MG63 (cell line): ENCODE results near the gene TPRG1. TPM values are rescaled to one million over a fixed set of nuclear protein-coding genes. Genes with fewer than 3 reads are reported as not detected.
A peak's percentile ranks its signal among the peaks of the same experiment; 100 is the strongest.

Source experiments
- DNase-seq: peaks from one replicate; pipeline ENCODE4 v3.0.0-alpha.2; 2020
- H3K27me3 ChIP-seq: fragments of 250-450 bp; sonication (Bioruptor Pico); 2 replicates; pipeline ENCODE4 v1.5.1; 2020; ENCODE audit warnings: mild to moderate bottlenecking, moderate library complexity
- H3K36me3 ChIP-seq: fragments of 250-450 bp; sonication (Bioruptor Pico); 2 replicates; pipeline ENCODE4 v1.5.1; 2020; ENCODE audit warnings: mild to moderate bottlenecking, moderate library complexity
- H3K4me3 ChIP-seq: fragments of 250-450 bp; sonication (Bioruptor Pico); 2 replicates; pipeline ENCODE4 v1.5.1; 2020; ENCODE audit warnings: mild to moderate bottlenecking, moderate library complexity
- H3K9me3 ChIP-seq: fragments of 250-450 bp; sonication (Bioruptor Pico); 2 replicates; pipeline ENCODE4 v1.5.1; 2020; ENCODE audit warnings: mild to moderate bottlenecking, moderate library complexity
- total RNA-seq: library from RNA; depleted of rRNA; stranded (reverse); fragments of >200 nt; shearing (Covaris generic); gene quantifications from 2 replicates; pipeline ENCODE4 v1.2.3, GENCODE V29; 2014; ENCODE audit warnings: low replicate concordance

Gene TPRG1
- total RNA-seq, 1 experiment from 2014 or later = 0.16 TPM

DNA sequence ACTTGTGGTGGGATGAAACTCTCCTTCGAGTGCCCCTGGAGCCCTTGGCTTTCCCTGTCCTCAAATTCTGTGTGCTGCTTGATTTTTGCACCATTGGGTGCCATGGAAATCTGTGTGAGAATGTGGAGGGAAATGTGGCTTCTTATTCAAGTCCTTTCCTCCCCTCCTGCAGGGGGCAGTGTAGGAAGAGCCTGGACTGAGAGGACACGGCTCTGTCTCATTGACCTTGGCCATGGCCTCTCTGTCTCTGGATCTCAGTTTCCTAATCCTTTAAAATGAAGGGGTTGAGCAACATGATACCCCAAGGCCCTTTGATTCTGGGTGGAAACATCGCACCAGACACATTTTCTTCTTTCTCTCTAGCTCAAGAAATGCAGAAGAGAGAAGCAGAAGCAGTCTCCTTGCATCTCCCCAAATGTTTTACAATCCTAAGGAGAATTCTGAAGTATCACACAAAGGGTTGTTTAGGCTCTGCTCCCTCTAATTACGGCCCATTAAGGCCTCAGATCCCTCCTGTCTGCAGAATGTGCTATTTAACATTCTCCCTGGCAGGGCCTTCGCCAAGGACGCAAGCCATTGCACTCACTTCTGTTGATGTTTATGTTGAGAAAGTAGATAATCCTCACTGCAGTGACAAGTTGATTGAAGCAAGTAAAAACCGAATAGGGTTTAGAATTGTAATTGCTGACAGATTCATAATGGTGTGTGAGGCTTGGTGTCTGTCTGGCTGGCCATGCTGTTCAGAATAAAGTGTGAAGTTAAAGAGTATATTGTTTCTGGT is 169.1 kb downstream of the TPRG1 start:
- Histone ChIP-seq H3K4me3 (no peak overlapping the region), H3K27me3 (no peaks in the 10 kb centered on the region), H3K9me3 (no peaks in the 10 kb centered on the region), H3K36me3 (no peaks in the 10 kb centered on the region)
- no peak for DNase-seq

- no peaks in the 10 kb centered on the region for H3K9me3 ChIP-seq
- no peak overlapping the region for H3K4me3 ChIP-seq
- no peaks in the 10 kb centered on the region for H3K27me3 ChIP-seq
- DNase-seq = no peak
- H3K36me3 ChIP-seq = no peaks in the 10 kb centered on the region
Observed at GRCh38 chr3:189342811-189343210, 171.0 kb downstream of the TPRG1 start.

- no peak overlapping the region for H3K4me3 ChIP-seq
- H3K27me3 ChIP-seq = no peaks in the 10 kb centered on the region
- no peaks in the 10 kb centered on the region for H3K9me3 ChIP-seq
- no peaks in the 10 kb centered on the region for H3K36me3 ChIP-seq
- no peak for DNase-seq
Observed at GRCh38 chr3:189344996-189345395, 173.2 kb downstream of the TPRG1 start.

DNA sequence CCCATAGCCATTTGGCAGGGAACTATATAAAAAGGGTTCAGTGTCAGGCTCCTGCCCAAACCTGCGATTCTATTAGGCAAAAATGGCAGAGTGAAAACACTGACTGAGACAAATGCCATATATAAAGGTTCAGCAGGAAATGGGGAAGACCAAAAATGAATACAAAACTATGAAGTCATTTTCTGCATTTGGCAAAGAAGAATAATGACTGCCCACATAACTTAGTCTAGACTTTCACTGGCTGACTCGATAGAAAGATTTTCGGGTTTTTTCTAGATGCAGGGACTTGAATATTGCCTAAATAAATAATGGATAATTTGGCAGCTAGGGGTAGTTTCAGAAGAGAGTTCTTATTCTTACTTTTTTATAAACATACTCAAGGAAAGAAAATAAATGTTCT is 178.0 kb downstream of the TPRG1 start:
- no peaks in the 10 kb centered on the region for H3K27me3 ChIP-seq
- no peaks in the 10 kb centered on the region; the same call in 1 of the 2 replicates for H3K36me3 ChIP-seq
- no peak overlapping the region for H3K4me3 ChIP-seq
- no peak for DNase-seq
- H3K9me3 ChIP-seq = no peaks in the 10 kb centered on the region

DNA sequence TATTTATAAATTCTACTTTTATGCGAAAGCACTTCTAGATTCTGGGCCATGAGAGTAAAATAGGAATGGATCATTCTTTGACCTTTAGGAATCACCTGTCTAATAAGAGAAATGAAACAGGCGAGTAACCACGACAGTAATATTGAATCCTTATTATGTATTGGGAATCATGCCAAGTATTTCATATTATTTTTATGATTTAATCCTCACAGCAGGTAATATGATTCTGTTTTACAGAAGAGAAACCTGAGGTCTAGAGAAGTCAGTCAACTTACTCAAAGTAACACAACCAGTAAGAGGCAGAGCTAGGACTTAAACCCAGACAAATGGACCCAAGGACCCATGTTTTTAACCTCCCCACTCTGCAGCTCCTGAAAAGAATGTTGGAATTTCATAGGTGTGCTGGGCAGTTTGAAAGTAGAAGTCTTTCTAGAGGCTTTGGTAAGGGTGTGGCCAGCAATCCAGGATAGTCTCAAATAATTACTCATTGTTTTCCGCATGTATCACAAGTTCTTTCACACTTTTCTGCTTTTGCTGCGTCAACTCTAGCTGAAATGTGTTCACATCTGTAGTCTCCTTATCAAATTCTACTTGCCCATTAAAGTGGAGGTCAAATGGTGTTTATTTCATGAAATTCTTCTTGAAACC is 181.7 kb downstream of the TPRG1 start:
- no peaks in the 10 kb centered on the region; the same call in 1 of the 2 replicates for H3K36me3 ChIP-seq
- no peak for DNase-seq
- no peaks in the 10 kb centered on the region for H3K9me3 ChIP-seq
- H3K4me3 ChIP-seq = no peak overlapping the region
- no peaks in the 10 kb centered on the region for H3K27me3 ChIP-seq

DNA sequence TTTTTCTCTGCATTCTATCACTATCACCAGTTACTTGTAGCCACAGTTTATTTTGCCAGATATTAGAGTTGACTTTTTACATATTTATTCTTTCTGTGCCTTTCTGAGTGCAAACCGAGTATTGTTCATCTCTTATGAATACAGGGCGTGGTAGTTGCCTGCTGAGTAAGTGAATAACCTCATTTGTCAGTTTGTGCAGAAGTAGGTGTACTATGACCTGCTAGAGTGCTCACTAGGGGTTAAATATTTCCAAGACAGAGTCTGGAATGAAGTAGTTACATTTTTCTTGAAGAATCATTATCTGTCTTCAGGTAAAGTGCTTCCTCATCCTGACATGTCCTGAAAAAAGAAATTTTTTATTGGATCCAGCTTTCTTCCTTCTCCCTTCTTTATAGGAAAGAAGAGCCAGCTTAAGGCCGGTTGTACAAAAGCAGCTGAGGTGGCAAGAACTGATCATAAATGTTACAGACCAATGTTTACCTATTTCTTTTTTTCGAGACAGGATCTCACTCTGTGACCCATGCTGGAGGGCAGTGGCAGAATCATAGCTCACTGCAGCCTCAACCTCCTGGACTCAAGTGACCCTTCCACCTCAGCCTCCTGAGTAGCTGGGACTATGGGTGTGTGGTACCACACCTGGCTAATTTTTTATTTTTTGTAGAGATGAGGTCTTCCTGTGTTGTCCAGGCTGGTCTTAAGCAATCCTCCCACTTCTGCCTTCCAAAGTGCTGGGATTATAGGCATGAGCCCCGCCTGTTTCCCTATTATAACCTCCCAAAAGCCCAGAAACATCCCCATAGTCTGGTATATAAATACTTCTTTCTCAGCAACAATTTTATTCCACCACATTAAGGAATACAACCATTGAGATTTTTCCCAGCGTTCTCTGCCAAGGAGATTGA is 182.5 kb downstream of the TPRG1 start:
- no peak for DNase-seq
- H3K4me3 ChIP-seq = no peak overlapping the region
- H3K27me3 ChIP-seq = no peaks in the 10 kb centered on the region

GRCh38 chr3:189355115-189355480 is 183.3 kb downstream of the TPRG1 start:
- DNase-seq = no peak
- Histone ChIP-seq H3K27me3 (no peaks in the 10 kb centered on the region), H3K4me3 (no peak overlapping the region), H3K36me3 (no peaks in the 10 kb centered on the region; the same call in 1 of the 2 replicates), H3K9me3 (no peaks in the 10 kb centered on the region)

More for the DNA sequence above, 182.5 kb downstream of the TPRG1 start:
- Histone ChIP-seq H3K36me3 (no peaks in the 10 kb centered on the region; the same call in 1 of the 2 replicates), H3K9me3 (no peaks in the 10 kb centered on the region)

GRCh38 chr3:189355481-189356201 is 183.9 kb downstream of the TPRG1 start:
- Histone ChIP-seq H3K36me3 (no peaks in the 10 kb centered on the region; the same call in 1 of the 2 replicates), H3K27me3 (no peaks in the 10 kb centered on the region), H3K4me3 (no peak overlapping the region), H3K9me3 (no peaks in the 10 kb centered on the region)
- peak; percentile 83 for DNase-seq

DNA sequence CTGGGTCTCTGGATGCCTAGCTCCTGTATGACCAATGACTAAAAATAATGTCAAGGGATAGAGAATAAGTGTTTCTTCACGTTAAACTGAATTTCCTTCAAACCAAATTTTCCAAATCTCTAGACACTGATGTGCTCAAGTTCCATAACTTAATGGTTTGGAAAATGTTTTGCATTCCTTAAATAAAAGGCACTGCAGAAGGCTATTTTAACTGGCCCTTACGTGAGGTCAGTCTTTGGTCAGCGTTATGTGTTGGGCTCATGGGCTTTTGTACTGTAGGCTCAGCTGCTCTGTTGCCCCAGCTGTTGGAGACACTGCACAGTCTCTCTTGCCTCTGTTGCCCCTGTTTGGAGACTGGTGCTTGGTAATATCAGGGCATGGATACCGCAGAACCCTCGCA is 188.5 kb downstream of the TPRG1 start:
- DNase-seq = no peak

GRCh38 chr3:189361103-189361835 is 189.5 kb downstream of the TPRG1 start:
- H3K36me3 ChIP-seq = no peaks in the 10 kb centered on the region
- H3K27me3 ChIP-seq = no peaks in the 10 kb centered on the region
- H3K4me3 ChIP-seq = no peak overlapping the region
- H3K9me3 ChIP-seq = no peaks in the 10 kb centered on the region
- peak; percentile 9 for DNase-seq

More for the DNA sequence above, 188.5 kb downstream of the TPRG1 start:
- no peaks in the 10 kb centered on the region for H3K36me3 ChIP-seq
- no peaks in the 10 kb centered on the region for H3K9me3 ChIP-seq
- H3K4me3 ChIP-seq = no peak overlapping the region
- no peaks in the 10 kb centered on the region for H3K27me3 ChIP-seq

DNA sequence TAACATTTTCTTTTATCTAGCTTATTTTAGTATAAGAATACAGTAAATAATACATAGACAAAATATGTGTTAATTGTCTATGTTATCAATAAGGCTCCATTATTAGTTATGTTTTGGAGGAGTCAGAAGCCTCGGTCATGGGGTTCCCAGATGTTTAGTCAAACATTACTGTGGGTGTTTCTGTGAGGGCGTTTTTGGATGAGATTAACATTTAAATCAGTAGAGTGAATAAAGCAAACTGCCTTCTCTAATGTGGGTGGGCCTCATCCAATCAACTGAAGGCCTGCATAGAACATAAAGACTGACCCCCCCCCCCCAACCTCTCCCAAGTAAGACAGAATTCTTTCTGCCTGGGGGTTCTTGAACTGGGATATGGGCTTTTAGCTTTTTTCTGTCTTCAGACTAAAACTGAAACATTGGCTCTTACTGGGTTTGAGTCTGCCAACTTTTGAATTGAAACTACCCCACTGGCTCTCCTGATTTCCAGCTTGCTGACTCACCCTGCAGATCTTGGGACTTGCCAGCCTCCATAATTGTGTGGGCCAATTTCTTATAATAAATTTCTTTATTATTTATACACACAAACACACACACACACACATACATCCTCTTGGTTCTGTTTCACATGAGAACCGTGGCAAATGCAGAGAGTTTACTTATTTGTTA is 192.0 kb downstream of the TPRG1 start:
- peak; percentile 80 for DNase-seq
- Histone ChIP-seq H3K4me3 (no peak overlapping the region), H3K27me3 (no peaks in the 10 kb centered on the region), H3K36me3 (no peaks in the 10 kb centered on the region), H3K9me3 (no peaks in the 10 kb centered on the region)

- no peaks in the 10 kb centered on the region for H3K36me3 ChIP-seq
- no peaks in the 10 kb centered on the region; the same call in 1 of the 2 replicates for H3K9me3 ChIP-seq
- no peak overlapping the region for H3K4me3 ChIP-seq
- no peak for DNase-seq
- no peaks in the 10 kb centered on the region for H3K27me3 ChIP-seq
Observed at GRCh38 chr3:189365609-189366564, 194.1 kb downstream of the TPRG1 start.

DNA sequence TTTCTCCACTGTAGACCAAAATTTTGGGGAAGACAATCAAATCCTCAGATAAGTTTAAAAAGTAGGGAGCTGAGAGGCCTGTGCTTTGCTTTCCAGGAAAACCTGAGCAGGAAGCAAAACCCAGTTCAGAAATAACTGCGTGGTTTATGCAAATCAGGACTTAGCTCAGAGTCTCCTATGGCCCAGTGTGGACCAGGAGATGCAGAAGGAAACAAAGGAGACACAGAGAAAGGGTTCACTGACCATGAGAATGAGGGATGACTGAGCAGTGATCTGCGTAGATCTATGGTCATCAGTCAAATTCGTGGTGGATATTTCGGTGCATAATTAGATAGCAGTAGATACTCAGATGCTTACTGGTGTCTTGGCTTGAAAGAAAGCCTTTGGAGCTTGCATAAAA is 196.6 kb downstream of the TPRG1 start:
- no peak overlapping the region for H3K4me3 ChIP-seq
- DNase-seq = no peak
- no peaks in the 10 kb centered on the region for H3K36me3 ChIP-seq
- no peaks in the 10 kb centered on the region; the same call in 1 of the 2 replicates for H3K9me3 ChIP-seq
- H3K27me3 ChIP-seq = no peaks in the 10 kb centered on the region

GRCh38 chr3:189369636-189370035 is 197.9 kb downstream of the TPRG1 start:
- Histone ChIP-seq H3K9me3 (no peaks in the 10 kb centered on the region; the same call in 1 of the 2 replicates), H3K36me3 (no peaks in the 10 kb centered on the region), H3K4me3 (no peak overlapping the region), H3K27me3 (no peaks in the 10 kb centered on the region)
- DNase-seq = no peak
